Head of caudate nucleus (tissue), 42 donors: ENCODE results near the gene FNDC11.
"Not testable (repeated sequence)": the region's sequence is repeated elsewhere in the genome, so short reads cannot be mapped to it uniquely, and the experiment has no call there.

Experiments
- DNase-seq, 42 donors: peaks; one replicate each; pipeline versions ENCODE4 v3.0.0 to v3.0.0-alpha.2; 2020 to 2021; ENCODE audit warnings: mixed read lengths in 7 of 42
- intact Hi-C: fragments of 100-400 bp; cut with DNase I; formaldehyde crosslinking; loops from one replicate; pipeline ENCODE4 v1.15.0; 2022

The FNDC11 gene

GRCh38 chr20:63587256-63587655 lies 33.3 kb downstream of the FNDC11 start:
- intact Hi-C loops: no loop called here

GRCh38 chr20:63587776-63588591 lies 34.0 kb downstream of the FNDC11 start:
- no peak for DNase-seq
- intact Hi-C loops: no loop called here

More at GRCh38 chr20:63587256-63587655, 33.3 kb downstream of the FNDC11 start:
- DNase-seq: no peak

- DNase-seq: no peak
- intact Hi-C loops: no loop called here
Measured at GRCh38 chr20:63588641-63589041, 34.7 kb downstream of the FNDC11 start.

DNA sequence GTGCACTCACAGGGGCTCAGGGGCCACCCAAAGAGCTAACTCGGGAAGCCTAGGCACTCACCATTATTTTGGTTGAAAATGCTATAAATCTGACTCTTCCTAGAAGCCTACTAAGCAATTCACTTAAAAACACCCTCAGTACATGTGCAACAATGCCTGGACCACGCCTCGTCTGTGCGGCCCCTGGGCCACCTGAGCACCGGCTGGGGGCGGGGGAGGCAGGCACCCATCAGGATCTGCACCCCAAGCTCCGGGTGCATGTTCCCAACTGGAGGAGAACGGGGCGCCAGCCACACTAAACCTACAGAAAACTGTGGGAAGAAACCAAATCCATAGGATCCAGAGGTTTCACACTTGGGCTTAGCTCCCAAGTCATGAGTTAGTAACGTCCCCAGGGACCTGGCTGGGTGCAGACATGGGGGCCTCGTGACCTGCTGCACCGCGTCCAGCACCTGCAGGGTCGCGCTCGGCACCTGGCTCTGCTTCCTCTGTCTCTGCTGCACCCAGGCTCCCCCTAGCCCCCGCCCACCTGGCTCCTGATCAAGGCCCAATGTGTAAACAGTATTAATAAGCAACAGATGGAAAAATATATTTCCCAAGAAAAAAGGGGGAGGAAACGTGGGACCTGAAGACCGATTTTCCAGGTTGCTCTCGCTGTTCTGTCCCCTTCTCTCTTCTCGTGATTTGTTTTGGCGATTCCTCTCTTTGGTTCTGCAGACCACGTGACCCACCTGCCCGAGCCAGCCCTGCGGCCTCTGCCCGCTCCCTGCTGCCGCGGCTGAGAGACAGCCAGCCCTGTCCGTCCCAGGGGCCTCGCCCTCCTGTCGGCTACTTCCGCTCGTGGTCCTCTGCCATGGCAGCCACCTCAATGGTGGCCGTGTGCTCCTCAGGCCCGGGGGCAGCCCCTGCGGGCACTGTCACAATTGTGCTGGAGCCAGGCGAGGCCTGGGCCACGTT lies 35.6 kb downstream of the FNDC11 start:
- intact Hi-C loops: no loop called here
- no peak for DNase-seq

- DNase-seq: no peak
- intact Hi-C loops: no loop called here
Measured at GRCh38 chr20:63590218-63591146, 36.5 kb downstream of the FNDC11 start.

DNA sequence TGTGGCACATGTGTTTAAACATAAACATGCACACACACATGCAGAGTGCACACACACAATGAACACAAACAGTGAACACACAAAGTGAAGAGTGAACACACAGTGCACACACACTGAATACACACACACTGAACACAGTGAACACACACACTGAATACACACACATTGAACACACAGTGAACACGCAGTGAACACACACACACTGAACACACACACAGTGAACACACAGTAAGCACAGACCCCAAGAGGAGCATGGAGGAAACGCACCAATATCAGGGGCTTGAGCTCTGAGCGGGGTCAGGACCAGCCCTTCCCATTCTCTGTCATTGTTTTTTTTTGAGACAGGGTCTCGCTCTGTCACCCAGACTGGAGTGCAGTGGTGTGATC lies 37.2 kb downstream of the FNDC11 start:
- intact Hi-C loops: no loop called here
- no peak for DNase-seq

DNA sequence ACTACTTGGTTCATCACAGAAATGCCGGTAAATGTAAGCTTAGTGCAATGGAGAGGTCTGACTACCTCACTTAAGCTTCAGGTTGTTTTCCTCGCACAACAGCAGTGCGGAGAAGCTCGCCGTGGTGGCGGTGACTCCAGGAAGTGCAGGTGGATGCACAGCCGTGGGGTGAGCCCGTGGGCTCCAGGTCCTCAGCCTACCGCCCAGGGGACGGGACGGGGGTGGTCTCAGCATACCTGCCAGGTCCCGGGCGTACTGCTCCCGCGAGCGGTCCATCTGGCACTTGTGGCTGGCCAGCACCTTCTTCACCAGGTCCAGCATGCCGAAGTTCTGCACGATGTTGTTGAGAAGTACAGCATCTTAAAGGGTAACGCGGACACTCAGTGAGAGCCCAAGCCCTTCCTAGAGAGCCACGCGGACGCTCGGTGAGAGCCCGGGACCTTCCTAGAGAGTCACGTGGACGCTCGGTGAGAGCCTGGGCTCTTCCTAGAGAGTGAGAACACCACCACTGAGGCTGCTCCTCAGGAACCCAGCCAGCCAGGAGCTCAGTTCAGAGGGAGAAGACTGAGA lies 37.9 kb downstream of the FNDC11 start:
- intact Hi-C loops: no loop called here
- no peak for DNase-seq

DNA sequence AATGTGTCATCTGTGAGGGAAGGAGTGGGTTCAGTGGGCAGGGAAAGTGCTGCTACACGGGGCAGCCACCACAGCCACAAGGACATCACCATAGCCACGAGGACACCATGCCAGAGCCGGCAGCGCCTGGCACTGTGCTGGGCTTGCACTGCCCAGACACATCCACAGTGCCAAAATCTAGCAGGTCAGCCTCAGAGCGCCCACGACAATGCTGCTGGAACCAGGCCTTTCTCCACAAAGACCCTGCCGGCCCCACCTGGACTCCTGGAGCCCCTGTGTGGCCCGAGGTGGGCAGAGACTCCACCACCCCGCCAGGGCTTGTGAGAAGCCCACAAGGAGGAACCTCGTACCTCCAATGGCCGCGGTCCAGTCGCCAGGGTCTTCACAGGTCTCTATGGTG lies 38.7 kb downstream of the FNDC11 start:
- intact Hi-C loops: no loop called here
- DNase-seq: peak in 2 of 42 donors; percentile 25 to 39

GRCh38 chr20:63594043-63594561 lies 40.1 kb downstream of the FNDC11 start:
- no peak for DNase-seq
- intact Hi-C loops: no loop called here

- intact Hi-C loops: no loop called here
- no peak for DNase-seq
Measured at GRCh38 chr20:63595416-63596127, 41.6 kb downstream of the FNDC11 start.

GRCh38 chr20:63596423-63596822 lies 42.5 kb downstream of the FNDC11 start:
- intact Hi-C loops: no loop called here
- DNase-seq: no peak

DNA sequence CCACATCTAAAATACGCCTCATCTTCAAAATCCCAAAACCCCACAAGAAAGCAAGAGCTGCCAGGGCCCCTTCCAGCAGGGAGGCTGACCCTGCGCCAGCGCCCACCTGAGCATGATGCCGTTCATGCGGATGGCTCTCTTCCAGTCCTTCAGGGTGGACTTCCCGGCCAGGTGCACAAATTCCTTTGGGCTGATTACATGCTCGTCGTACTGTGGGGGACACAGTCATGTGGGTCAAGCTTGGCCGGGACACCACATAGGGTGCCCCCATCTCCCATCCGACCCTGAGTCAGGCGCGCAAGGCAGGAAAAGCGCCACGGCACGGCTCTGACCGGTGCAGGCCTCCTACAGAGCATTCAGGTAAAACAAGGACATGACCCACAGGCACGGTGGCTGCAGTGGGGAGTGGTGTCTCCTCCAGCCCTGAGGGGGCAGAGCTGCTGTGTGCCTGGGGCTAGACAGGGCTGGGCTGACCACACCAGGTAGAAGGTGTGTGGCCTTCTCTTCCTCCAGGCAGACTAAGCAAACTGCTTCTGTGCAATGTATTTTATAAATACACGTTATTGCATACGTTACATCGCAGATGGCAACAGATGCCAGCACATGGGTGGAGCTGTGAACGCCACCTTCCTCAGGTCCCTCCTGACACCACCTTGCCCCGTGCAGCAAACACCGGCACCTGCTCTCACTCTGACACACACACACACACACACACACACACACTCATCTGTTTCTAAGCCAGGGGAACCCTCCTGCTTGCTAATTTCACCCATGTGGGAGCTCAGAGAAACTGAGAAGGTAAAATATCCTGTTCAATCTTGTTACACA lies 43.9 kb downstream of the FNDC11 start:
- DNase-seq: no peak
- intact Hi-C loops: no loop called here

GRCh38 chr20:63598479-63599395 lies 44.8 kb downstream of the FNDC11 start:
- intact Hi-C loops: no loop called here
- DNase-seq: no peak

GRCh38 chr20:63599396-63600050 lies 45.6 kb downstream of the FNDC11 start:
- intact Hi-C loops: no loop called here

DNA sequence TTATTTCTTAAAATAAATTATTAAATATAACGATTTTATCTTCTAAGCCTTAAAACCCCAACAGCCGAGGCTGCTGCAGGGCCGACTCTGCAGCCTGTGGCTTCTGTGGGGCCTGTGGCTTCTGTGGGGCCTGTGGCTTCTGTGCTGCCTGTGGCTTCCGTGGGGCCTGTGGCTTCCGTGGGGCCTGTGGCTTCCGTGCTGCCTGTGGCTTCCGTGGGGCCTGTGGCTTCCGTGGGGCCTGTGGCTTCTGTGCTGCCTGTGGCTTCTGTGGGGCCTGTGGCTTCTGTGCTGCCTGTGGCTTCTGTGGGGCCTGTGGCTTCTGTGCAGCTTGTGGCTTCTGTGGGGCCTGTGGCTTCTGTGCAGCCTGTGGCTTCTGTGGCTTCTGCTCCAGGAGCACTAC lies 47.7 kb downstream of the FNDC11 start:
- intact Hi-C loops: not testable (repeated sequence)

More at GRCh38 chr20:63599396-63600050, 45.6 kb downstream of the FNDC11 start:
- no peak for DNase-seq

More for the DNA sequence above, 47.7 kb downstream of the FNDC11 start:
- DNase-seq: not testable (repeated sequence)
